ENCODE measurements around the gene SYT2. TPM values are rescaled to one million over a fixed set of nuclear protein-coding genes. Genes with fewer than 3 reads are reported as not detected.

SYT2 gene
- total RNA-seq, 1 experiment from 2014 or later, result 0.69 TPM

DNA sequence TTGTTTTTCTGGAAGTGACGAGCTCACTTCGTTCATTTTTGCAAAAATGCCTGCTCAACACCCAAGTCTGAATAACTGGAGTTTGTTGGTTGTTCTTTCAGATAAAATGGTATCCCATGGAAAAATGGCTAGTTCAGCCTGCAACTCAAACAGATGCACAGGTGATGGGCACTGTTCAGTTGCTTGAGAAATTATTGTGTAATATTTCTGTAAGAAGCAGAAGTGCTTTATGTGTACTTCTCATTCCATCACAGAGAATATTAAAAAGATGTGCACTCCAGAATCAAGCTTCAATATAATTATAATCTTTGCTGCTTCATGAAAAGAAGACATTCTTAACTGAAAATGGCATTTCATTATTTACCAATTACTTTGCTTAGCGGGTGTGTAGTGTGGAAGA is 9.1 kb downstream of the SYT2 start:
- ChIA-PET CTCF (interaction anchor here (0.5 kb wide), 1 partner anchor 281 kb away, joined by 5 read pairs; no protein-coding TSS in a partner anchor), POLR2A (ENCODE audit: low non-redundant PET) (no interaction called here)
- no peaks in the 10 kb centered on the region for H3K4me1 ChIP-seq (ENCODE audit: insufficient read depth, low read length, poor library complexity, severe bottlenecking)

DNA sequence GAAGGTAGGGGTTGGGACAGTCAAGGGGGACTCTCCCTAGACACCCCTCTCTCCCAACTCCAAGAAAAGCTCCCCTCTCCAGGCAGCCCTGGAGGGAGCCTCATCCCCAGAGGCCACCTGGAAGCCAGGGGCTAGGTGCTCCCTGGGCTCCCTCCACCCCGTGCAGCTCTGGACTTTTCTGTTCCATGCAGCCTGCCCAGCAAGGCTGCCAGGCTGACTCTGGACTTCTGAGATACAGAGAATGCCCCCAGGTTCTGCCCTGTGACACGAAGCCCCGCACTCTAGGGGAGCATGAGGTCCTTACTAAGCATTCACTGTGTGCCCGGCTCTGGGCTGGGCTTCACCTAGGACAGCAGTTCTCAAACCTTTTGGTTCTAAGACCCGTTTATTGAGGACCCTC is 10.2 kb downstream of the SYT2 start:
- intact Hi-C loops (cut with micrococcal nuclease; ENCODE audit: unreplicated experiment), result no loop called here
- Histone ChIP-seq H3K4me1 (ENCODE audit: insufficient read depth, low read length, poor library complexity, severe bottlenecking) (no peaks in the 10 kb centered on the region), H3K27me3 (replicated peaks; ENCODE audit: insufficient read depth, low read depth, low read length, poor library complexity) (peaks cover 62% of the 10 kb centered on the region), H3K4me3 (ENCODE audit: low read depth, low read length, poor library complexity, severe bottlenecking) (no peak overlapping the region), H3K27ac (ENCODE audit: low read depth, low read length, poor library complexity, severe bottlenecking) (no peak overlapping the region), H3K36me3 (ENCODE audit: insufficient read depth, low read length, poor library complexity, severe bottlenecking) (no peaks in the 10 kb centered on the region), H3K9me3 (ENCODE audit: low read depth, low read length, poor library complexity, severe bottlenecking) (no peaks in the 10 kb centered on the region)
- no peak for DNase-seq (ENCODE audit: low spot score)
- ChIA-PET CTCF (no interaction called here), POLR2A (ENCODE audit: low non-redundant PET) (no interaction called here)
- BruUV-seq (replicated peaks), result no TSS peak
- TF ChIP-seq EZH2 (IDR thresholded peaks at IDR 0.05; ENCODE audit: borderline replicate concordance, low read depth, low read length, poor library complexity, severe bottlenecking), result no peak
- TF ChIP-seq, protein P1, sequence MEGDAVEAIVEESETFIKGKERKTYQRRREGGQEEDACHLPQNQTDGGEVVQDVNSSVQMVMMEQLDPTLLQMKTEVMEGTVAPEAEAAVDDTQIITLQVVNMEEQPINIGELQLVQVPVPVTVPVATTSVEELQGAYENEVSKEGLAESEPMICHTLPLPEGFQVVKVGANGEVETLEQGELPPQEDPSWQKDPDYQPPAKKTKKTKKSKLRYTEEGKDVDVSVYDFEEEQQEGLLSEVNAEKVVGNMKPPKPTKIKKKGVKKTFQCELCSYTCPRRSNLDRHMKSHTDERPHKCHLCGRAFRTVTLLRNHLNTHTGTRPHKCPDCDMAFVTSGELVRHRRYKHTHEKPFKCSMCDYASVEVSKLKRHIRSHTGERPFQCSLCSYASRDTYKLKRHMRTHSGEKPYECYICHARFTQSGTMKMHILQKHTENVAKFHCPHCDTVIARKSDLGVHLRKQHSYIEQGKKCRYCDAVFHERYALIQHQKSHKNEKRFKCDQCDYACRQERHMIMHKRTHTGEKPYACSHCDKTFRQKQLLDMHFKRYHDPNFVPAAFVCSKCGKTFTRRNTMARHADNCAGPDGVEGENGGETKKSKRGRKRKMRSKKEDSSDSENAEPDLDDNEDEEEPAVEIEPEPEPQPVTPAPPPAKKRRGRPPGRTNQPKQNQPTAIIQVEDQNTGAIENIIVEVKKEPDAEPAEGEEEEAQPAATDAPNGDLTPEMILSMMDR (conservative IDR thresholded peaks at IDR 0.05; ENCODE audit: low read depth, low read length), result no peak

More for the DNA sequence above, 9.1 kb downstream of the SYT2 start:
- H3K9me3 ChIP-seq (ENCODE audit: low read depth, low read length, poor library complexity, severe bottlenecking), result no peaks in the 10 kb centered on the region
- H3K27me3 ChIP-seq (replicated peaks; ENCODE audit: insufficient read depth, low read depth, low read length, poor library complexity), result peaks cover 51% of the 10 kb centered on the region
- intact Hi-C loops (cut with micrococcal nuclease; ENCODE audit: unreplicated experiment), result no loop called here
- no peak for TF ChIP-seq EZH2 (IDR thresholded peaks at IDR 0.05; ENCODE audit: borderline replicate concordance, low read depth, low read length, poor library complexity, severe bottlenecking)
- TF ChIP-seq, protein P1 (conservative IDR thresholded peaks at IDR 0.05; ENCODE audit: low read depth, low read length), result no peak
- no peaks in the 10 kb centered on the region for H3K36me3 ChIP-seq (ENCODE audit: insufficient read depth, low read length, poor library complexity, severe bottlenecking)
- no TSS peak for BruUV-seq (replicated peaks)
- no peak overlapping the region for H3K27ac ChIP-seq (ENCODE audit: low read depth, low read length, poor library complexity, severe bottlenecking)
- H3K4me3 ChIP-seq (ENCODE audit: low read depth, low read length, poor library complexity, severe bottlenecking), result no peak overlapping the region
- no peak for DNase-seq (ENCODE audit: low spot score)

DNA sequence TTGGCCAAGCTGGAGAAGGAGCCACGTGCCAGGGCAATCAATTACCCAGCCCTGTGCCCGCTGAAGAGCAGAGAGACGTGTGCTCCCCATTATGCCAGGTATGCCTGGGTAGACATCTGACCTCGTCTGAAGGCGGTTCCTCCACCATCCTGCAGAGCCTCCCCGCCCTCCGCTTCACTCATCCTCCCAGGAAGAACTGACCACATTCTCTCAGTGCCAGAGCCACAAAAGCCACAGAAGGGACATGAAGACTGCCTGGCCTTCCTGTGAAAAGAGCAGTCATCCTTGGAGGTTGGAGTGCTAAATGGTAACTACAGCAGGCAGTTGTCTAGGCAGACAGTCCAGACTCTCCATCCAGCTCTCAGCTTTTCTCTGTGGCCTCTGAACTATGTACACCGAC is 12.0 kb downstream of the SYT2 start:
- TF ChIP-seq EZH2 (IDR thresholded peaks at IDR 0.05; ENCODE audit: borderline replicate concordance, low read depth, low read length, poor library complexity, severe bottlenecking), result no peak
- TF ChIP-seq, protein P1 (conservative IDR thresholded peaks at IDR 0.05; ENCODE audit: low read depth, low read length), result no peak
- POLR2A ChIA-PET (ENCODE audit: low non-redundant PET), result no interaction called here
- no TSS peak for BruUV-seq (replicated peaks)
- peaks cover 65% of the 10 kb centered on the region for H3K27me3 ChIP-seq (replicated peaks; ENCODE audit: insufficient read depth, low read depth, low read length, poor library complexity)
- intact Hi-C loops (cut with micrococcal nuclease; ENCODE audit: unreplicated experiment), result no loop called here
- H3K4me1 ChIP-seq (ENCODE audit: insufficient read depth, low read length, poor library complexity, severe bottlenecking), result no peaks in the 10 kb centered on the region
- no peak overlapping the region for H3K27ac ChIP-seq (ENCODE audit: low read depth, low read length, poor library complexity, severe bottlenecking)
- no peak for DNase-seq (ENCODE audit: low spot score)
- CTCF ChIA-PET, result no interaction called here
- no peaks in the 10 kb centered on the region for H3K9me3 ChIP-seq (ENCODE audit: low read depth, low read length, poor library complexity, severe bottlenecking)
- H3K36me3 ChIP-seq (ENCODE audit: insufficient read depth, low read length, poor library complexity, severe bottlenecking), result no peaks in the 10 kb centered on the region
- H3K4me3 ChIP-seq (ENCODE audit: low read depth, low read length, poor library complexity, severe bottlenecking), result no peak overlapping the region

Measured in A673 (cell line).